PC-3 (cell line): ENCODE results near the gene TMEM45A. TPM values are rescaled to one million over a fixed set of nuclear protein-coding genes. Genes with fewer than 3 reads are reported as not detected.

Source experiments
- ATAC-seq: fragments of 200-7000 bp; cut with Tn5 transposase; 2 replicates; pipeline ENCODE4 v1.9.1; 2020; ENCODE audit warnings: mild to moderate bottlenecking, moderate library complexity
- BruUV-seq: library from RNA; stranded (reverse); fragments of 400-500 nt; replicated peaks from 2 replicates; lab custom pipeline; 2021; lab: Mats Ljungman, UMichigan
- CTCF ChIA-PET: fragments of 300-600 bp; sonication (Branson Sonifier 250); formaldehyde crosslinking; loops from one replicate; lab custom pipeline; 2022; ENCODE audit warnings: antibody characterized with exemption; lab: Charles Lee
- POLR2A ChIA-PET: fragments of 300-600 bp; sonication (Branson Sonifier 250); formaldehyde crosslinking; loops from one replicate; lab custom pipeline; 2022; ENCODE audit warnings: antibody characterized with exemption; ENCODE audit not compliant: unreplicated experiment; lab: Charles Lee
- DNase-seq: peaks from one replicate; pipeline ENCODE4 v3.0.0-alpha.2; 2015
- H2AFZ ChIP-seq: fragments of 300-600 bp; sonication (generic); 2 replicates; pipeline ENCODE4 v1.6.0; 2016; ENCODE audit warnings: antibody characterized with exemption, low read length
- H3F3A ChIP-seq: fragments of 300-600 bp; sonication (generic); one replicate; pipeline ENCODE4 v1.6.0; 2017; ENCODE audit warnings: antibody characterized with exemption, low read length, control low read depth, mild to moderate bottlenecking; ENCODE audit not compliant: unreplicated experiment
- H3K27ac ChIP-seq: fragments of 300-600 bp; sonication (generic); 2 replicates; pipeline ENCODE4 v1.5.1; 2016; ENCODE audit warnings: mild to moderate bottlenecking, low read length
- H3K27me3 ChIP-seq: fragments of 300-600 bp; sonication (generic); 2 replicates; pipeline ENCODE4 v1.6.1; 2016; ENCODE audit warnings: low read length, mixed read lengths
- H3K36me3 ChIP-seq: fragments of 300-600 bp; sonication (generic); 2 replicates; pipeline ENCODE4 v1.6.1; 2016; ENCODE audit warnings: low read depth, mixed run types, low read length, mixed read lengths
- H3K4me1 ChIP-seq: fragments of 300-600 bp; sonication (generic); 2 replicates; pipeline ENCODE4 v1.5.1; 2016; ENCODE audit warnings: low read length; ENCODE audit not compliant: insufficient read depth
- H3K4me2 ChIP-seq: fragments of 300-600 bp; sonication (generic); 2 replicates; pipeline ENCODE4 v1.6.0; 2016; ENCODE audit warnings: low read length
- H3K4me3 ChIP-seq: fragments of 300-600 bp; sonication (generic); 2 replicates; pipeline ENCODE4 v1.5.1; 2016; ENCODE audit warnings: mild to moderate bottlenecking, low read length, mixed read lengths
- H3K79me2 ChIP-seq: fragments of 300-600 bp; sonication (generic); 2 replicates; pipeline ENCODE4 v1.6.1; 2017; ENCODE audit warnings: low read length, mixed read lengths
- H3K9ac ChIP-seq: fragments of 300-600 bp; sonication (generic); 2 replicates; pipeline ENCODE4 v1.6.0; 2016; ENCODE audit warnings: mild to moderate bottlenecking, low read length
- H3K9me2 ChIP-seq: fragments of 300-600 bp; sonication (generic); replicated peaks from 2 replicates; pipeline ENCODE4 v1.6.1; 2016; ENCODE audit warnings: mixed run types, low read length, mixed read lengths
- H3K9me3 ChIP-seq: fragments of 300-600 bp; sonication (generic); 2 replicates; pipeline ENCODE4 v1.6.1; 2016; ENCODE audit warnings: low read length, mixed read lengths
- H4K20me1 ChIP-seq: fragments of 300-600 bp; sonication (generic); 2 replicates; pipeline ENCODE4 v1.6.1; 2016; ENCODE audit warnings: low read length, mixed read lengths
- EZH2 ChIP-seq: fragments of 300-600 bp; sonication (generic); IDR thresholded peaks from one replicate; pipeline ENCODE4 v1.6.1; 2017; ENCODE audit warnings: antibody characterized with exemption, mild to moderate bottlenecking, low read length; ENCODE audit not compliant: unreplicated experiment
- EZH2phosphoT487 ChIP-seq: fragments of 300-600 bp; sonication (generic); IDR thresholded peaks from 2 replicates; pipeline ENCODE4 v1.6.1; 2018; ENCODE audit warnings: mild to moderate bottlenecking, antibody characterized with exemption, low read length, borderline replicate concordance
- intact Hi-C: fragments of 100-400 bp; cut with micrococcal nuclease; formaldehyde crosslinking; loops from 2 replicates; pipeline ENCODE4 v1.9.0; 2023
- total RNA-seq: library from RNA; depleted of rRNA; stranded (reverse); fragments of >200 nt; gene quantifications from 2 replicates; pipeline ENCODE4 v1.2.3, GENCODE V29; 2014
- TF ChIP-seq, protein P1 (sequence below): fragments of 300-600 bp; sonication (generic); conservative IDR thresholded peaks from 2 replicates; pipeline ENCODE4 v1.5.1; 2017; ENCODE audit warnings: antibody characterized with exemption, low read depth, mild to moderate bottlenecking, low read length

TMEM45A gene
- total RNA-seq, 1 experiment from 2014 or later: 7.6 TPM

DNA sequence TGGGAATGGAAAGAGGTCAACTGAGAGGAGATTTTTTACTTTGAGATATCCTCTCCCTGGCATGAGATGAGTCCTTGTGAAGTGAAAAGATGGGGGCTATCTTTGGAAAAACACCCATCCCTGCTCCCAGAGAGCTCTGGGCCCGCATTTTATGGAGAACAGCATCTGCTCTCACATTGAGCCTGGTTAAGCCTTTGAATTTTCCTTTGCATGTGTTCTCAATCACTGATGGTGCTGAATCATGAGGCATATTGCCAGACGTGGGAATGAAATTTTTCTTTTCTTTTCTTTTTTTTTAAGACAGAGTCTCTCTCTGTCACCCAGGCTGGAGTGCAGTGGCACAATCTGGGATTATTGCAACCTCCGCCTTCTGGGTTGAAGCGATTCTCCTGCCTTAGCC is 24.4 kb downstream of the TMEM45A start:
- Histone ChIP-seq H3K4me2 (no peak overlapping the region), H2AFZ (no peak overlapping the region), H3K79me2 (no peaks in the 10 kb centered on the region), H4K20me1 (no peaks in the 10 kb centered on the region), H3K36me3 (no peaks in the 10 kb centered on the region), H3K27me3 (no peaks in the 10 kb centered on the region), H3K4me1 (no peaks in the 10 kb centered on the region), H3K9me2 (no peaks in the 10 kb centered on the region), H3F3A (no peaks in the 10 kb centered on the region), H3K4me3 (no peak overlapping the region), H3K9me3 (no peaks in the 10 kb centered on the region), H3K27ac (no peak overlapping the region), H3K9ac (no peak overlapping the region)
- intact Hi-C loops: no loop called here
- TF ChIP-seq EZH2phosphoT487: no peak
- TF ChIP-seq, protein P1, sequence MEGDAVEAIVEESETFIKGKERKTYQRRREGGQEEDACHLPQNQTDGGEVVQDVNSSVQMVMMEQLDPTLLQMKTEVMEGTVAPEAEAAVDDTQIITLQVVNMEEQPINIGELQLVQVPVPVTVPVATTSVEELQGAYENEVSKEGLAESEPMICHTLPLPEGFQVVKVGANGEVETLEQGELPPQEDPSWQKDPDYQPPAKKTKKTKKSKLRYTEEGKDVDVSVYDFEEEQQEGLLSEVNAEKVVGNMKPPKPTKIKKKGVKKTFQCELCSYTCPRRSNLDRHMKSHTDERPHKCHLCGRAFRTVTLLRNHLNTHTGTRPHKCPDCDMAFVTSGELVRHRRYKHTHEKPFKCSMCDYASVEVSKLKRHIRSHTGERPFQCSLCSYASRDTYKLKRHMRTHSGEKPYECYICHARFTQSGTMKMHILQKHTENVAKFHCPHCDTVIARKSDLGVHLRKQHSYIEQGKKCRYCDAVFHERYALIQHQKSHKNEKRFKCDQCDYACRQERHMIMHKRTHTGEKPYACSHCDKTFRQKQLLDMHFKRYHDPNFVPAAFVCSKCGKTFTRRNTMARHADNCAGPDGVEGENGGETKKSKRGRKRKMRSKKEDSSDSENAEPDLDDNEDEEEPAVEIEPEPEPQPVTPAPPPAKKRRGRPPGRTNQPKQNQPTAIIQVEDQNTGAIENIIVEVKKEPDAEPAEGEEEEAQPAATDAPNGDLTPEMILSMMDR: no peak
- TF ChIP-seq EZH2: no peak
- ATAC-seq (no peak), DNase-seq (no peak)
- ChIA-PET POLR2A (no interaction called here), CTCF (no interaction called here)
- no TSS peak for BruUV-seq

DNA sequence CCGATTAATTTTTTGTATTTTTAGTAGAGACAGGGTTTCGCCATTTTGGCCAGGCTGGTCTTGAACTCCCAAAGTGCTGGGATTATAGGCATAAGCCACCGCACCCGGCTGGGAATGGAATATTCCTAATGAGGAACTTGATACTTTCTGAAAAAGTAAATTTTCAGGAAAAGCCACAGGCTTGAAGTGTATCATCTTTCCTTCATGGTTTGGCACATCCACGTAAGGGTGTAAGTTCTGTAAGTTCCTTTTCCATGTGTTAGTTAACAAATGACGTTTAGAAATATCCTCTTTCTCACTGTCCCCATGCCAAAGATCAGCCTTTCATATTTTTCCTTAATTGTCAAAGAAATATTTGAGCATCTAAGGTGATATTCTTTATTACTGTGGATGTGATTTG is 24.9 kb downstream of the TMEM45A start:
- Histone ChIP-seq H3K9me3 (no peaks in the 10 kb centered on the region), H3K27me3 (no peaks in the 10 kb centered on the region), H2AFZ (no peak overlapping the region), H3K36me3 (no peaks in the 10 kb centered on the region), H3K4me2 (no peak overlapping the region), H3K4me3 (no peak overlapping the region), H3K27ac (no peak overlapping the region), H3F3A (no peaks in the 10 kb centered on the region), H3K9ac (no peak overlapping the region), H3K4me1 (no peaks in the 10 kb centered on the region), H3K9me2 (no peaks in the 10 kb centered on the region), H3K79me2 (no peaks in the 10 kb centered on the region), H4K20me1 (no peaks in the 10 kb centered on the region)
- TF ChIP-seq EZH2phosphoT487: no peak
- TF ChIP-seq, protein P1: no peak
- TF ChIP-seq EZH2: no peak
- no peak for ATAC-seq
- DNase-seq: no peak
- intact Hi-C loops: no loop called here
- ChIA-PET POLR2A (no interaction called here), CTCF (no interaction called here)
- no TSS peak for BruUV-seq

DNA sequence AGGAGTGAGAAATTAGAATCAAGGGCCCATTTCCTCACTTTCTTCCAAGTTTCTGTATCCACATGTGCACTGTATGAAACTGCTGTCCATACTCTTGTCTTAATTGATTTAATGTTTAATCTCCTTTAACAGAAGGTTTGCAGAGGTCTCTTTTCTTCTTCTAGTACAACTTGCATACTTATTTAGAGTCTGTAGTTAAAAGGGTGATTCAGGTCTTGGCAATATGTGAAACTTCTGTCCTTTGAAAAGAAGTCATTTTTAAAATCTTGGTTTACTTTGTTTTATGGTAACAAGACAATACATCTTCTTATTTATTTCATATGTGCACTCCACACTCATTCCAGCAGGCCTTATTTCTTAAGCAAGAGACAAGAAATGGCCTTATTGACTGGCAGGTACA is 25.8 kb downstream of the TMEM45A start:
- H3K9ac ChIP-seq: no peak overlapping the region
- H3K27me3 ChIP-seq: no peaks in the 10 kb centered on the region
- ChIA-PET POLR2A (no interaction called here), CTCF (no interaction called here)
- no peaks in the 10 kb centered on the region for H3K79me2 ChIP-seq
- no peaks in the 10 kb centered on the region for H3K9me2 ChIP-seq
- ATAC-seq (no peak), DNase-seq (no peak)
- no peaks in the 10 kb centered on the region for H3K9me3 ChIP-seq
- no peaks in the 10 kb centered on the region for H3K36me3 ChIP-seq
- no peaks in the 10 kb centered on the region for H3F3A ChIP-seq
- TF ChIP-seq EZH2phosphoT487: no peak
- TF ChIP-seq, protein P1: no peak
- TF ChIP-seq EZH2: no peak
- no peaks in the 10 kb centered on the region for H3K4me1 ChIP-seq
- H4K20me1 ChIP-seq: no peaks in the 10 kb centered on the region
- intact Hi-C loops: no loop called here
- BruUV-seq: no TSS peak
- no peak overlapping the region for H3K4me2 ChIP-seq
- no peak overlapping the region for H3K4me3 ChIP-seq
- H3K27ac ChIP-seq: no peak overlapping the region
- H2AFZ ChIP-seq: no peak overlapping the region
